ENCODE results near the gene LIPK. TPM values are rescaled to one million over a fixed set of nuclear protein-coding genes. Genes with fewer than 3 reads are reported as not detected.

Gene LIPK
- total RNA-seq, 4 donors from 2014 or later, result 1.9 to 3.3 (median 2.4) TPM; not detected in 1

Other genes starting within 250 kb of the LIPK start
- gene RNLS, start 122.9 kb upstream of the LIPK start, total RNA-seq, result 10 to 100 TPM in 2 of 4 donors, 1 to 10 TPM in 2; 7.9 to 13.5 (median 10.5) TPM
- gene LIPJ, start 119.5 kb upstream of the LIPK start, total RNA-seq, result under 1 TPM in 1 of 4 donors, not detected in 3; 0.19 TPM
- under 1 TPM in 1 of 4 donors, not detected in 3; 0.57 TPM for gene LIPF, start 41.8 kb upstream of the LIPK start, total RNA-seq
- 1 to 10 TPM in 1 of 4 donors, under 1 TPM in 1, not detected in 2; 0.19 to 2.2 TPM for gene LIPN, start 53.8 kb downstream of the LIPK start, total RNA-seq
- gene LIPM, start 96.5 kb downstream of the LIPK start, total RNA-seq, result not detected
- gene ANKRD22, start 145.6 kb downstream of the LIPK start, total RNA-seq, result 10 to 100 TPM; 26.3 to 43.5 (median 31.5) TPM
- gene STAMBPL1, start 174.0 kb downstream of the LIPK start, total RNA-seq, result 10 to 100 TPM in 2 of 4 donors, 1 to 10 TPM in 2; 3.5 to 21.0 (median 7.6) TPM
- gene ACTA2, start 246.5 kb downstream of the LIPK start, total RNA-seq, result 1,000 to 10,000 TPM in 1 of 4 donors, 100 to 1,000 TPM in 2, 10 to 100 TPM in 1; 64.6 to 1,343 (median 285) TPM

All from esophagus squamous epithelium (tissue), 4 donors.